Measurements from ENCODE around the gene NFATC2. TPM values are rescaled to one million over a fixed set of nuclear protein-coding genes. Genes with fewer than 3 reads are reported as not detected.
A peak's percentile ranks its signal among the peaks of the same experiment; 100 is the strongest.
"Not testable (repeated sequence)": the region's sequence is repeated elsewhere in the genome, so short reads cannot be mapped to it uniquely, and the experiment has no call there.

Gene NFATC2
- total RNA-seq, 2 donors from 2014 or later, result 5.8 to 7.3 TPM

DNA sequence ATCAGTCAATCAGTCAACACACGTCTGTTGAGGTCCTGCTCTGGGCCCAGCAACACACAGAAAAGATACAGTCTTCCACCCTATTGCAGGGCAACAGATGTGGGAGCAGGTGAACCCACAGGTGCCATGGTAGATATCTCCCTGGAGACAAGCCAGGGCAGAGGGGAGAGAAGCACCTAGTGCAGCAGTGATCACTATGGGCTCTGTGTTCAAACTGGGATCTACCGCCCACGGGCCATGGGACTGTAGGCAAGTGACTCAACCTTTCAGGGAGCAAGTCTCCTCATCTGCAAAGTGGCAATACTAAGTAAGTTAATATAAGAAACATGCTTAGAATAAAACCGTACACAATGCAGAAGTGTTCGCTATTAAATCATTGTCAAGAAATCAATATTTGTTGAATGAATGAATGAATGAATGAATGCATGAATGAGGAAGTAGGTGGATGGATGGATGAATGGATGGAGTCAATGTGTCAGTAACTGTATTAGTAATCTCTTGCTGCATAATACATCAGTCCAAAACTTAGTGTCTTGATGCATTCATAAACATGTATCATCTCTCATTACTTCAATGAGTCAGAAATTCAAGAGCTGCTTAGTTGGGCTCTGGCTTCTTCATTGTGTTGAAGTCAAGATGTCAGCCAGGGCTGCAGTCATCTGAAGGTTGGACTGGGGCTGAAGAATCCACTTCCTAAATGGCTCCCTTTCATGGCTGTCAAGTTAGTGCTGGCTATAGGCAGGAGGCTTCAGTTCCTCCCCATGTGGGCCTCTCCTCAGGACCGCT lies 31.9 kb upstream of the NFATC2 start:
- Histone ChIP-seq H3K27me3 (no peaks in the 10 kb centered on the region), H3K4me3 (no peak overlapping the region), H3K36me3 (no peaks in the 10 kb centered on the region), H3K9ac (ENCODE audit: low read depth in 2 of 2, low read length in 2 of 2) (no peak overlapping the region), H3K4me1 (no peaks in the 10 kb centered on the region), H3K9me3 (no peaks in the 10 kb centered on the region), H3K27ac (no peak overlapping the region)
- intact Hi-C loops (cut with DNase I), result no loop called here
- TF ChIP-seq, protein P1, sequence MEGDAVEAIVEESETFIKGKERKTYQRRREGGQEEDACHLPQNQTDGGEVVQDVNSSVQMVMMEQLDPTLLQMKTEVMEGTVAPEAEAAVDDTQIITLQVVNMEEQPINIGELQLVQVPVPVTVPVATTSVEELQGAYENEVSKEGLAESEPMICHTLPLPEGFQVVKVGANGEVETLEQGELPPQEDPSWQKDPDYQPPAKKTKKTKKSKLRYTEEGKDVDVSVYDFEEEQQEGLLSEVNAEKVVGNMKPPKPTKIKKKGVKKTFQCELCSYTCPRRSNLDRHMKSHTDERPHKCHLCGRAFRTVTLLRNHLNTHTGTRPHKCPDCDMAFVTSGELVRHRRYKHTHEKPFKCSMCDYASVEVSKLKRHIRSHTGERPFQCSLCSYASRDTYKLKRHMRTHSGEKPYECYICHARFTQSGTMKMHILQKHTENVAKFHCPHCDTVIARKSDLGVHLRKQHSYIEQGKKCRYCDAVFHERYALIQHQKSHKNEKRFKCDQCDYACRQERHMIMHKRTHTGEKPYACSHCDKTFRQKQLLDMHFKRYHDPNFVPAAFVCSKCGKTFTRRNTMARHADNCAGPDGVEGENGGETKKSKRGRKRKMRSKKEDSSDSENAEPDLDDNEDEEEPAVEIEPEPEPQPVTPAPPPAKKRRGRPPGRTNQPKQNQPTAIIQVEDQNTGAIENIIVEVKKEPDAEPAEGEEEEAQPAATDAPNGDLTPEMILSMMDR (IDR thresholded peaks at IDR 0.05), result no peak
- no peak for DNase-seq

DNA sequence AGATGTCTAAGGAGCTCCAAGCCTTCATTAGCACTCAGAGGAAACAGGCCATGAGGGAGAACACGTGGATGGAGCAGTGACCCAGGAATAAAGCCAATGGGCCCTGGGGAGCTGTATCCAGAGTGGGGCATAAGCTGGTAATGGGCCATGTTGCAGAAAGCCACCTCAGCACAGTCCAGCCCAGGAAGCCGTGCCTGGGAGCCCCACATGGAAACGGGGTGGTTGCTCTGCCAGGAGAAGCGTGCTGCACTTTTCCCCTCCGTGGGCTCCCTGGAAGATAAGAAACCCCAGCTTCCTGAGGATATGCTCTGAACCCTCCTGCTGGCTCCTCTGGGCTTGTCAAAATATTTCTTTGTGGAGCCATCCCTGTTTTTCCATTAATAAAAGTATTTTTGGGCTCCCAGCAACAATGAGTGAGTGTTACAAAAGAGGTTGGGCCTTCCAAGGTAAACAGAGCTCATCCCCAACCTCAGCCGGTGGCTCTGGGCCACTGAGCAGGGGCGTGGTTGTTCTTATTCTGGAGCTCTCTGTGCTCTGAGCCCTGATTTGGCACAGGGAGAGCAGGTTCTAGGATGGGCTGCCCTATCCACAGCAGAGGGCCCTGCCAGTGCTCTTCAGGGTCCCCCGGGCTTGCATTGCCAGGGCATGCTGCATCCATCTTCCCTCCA lies 31.2 kb upstream of the NFATC2 start:
- DNase-seq, result no peak
- Histone ChIP-seq H3K4me3 (no peak overlapping the region), H3K4me1 (no peaks in the 10 kb centered on the region), H3K9ac (ENCODE audit: low read depth in 2 of 2, low read length in 2 of 2) (no peak overlapping the region), H3K27me3 (no peaks in the 10 kb centered on the region), H3K27ac (no peak overlapping the region), H3K36me3 (no peaks in the 10 kb centered on the region), H3K9me3 (no peaks in the 10 kb centered on the region)
- intact Hi-C loops (cut with DNase I), result no loop called here
- TF ChIP-seq, protein P1 (IDR thresholded peaks at IDR 0.05), result no peak

DNA sequence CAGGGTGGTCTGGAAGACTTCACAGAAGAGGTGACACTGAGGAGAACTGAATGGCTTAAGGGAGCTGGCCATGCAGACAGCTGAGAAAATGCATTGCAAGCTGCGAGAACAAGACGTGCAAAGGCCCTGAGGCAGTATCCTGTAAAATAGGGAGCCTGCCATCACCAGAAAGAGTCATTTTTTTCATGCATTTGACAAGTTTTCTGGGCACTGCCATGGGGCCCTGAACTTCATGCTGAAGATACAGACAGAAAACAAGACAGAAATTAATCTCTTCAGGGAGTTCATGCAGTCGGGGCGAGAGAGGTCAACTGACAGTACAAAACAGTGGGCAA lies 28.9 kb upstream of the NFATC2 start:
- TF ChIP-seq, protein P1 (IDR thresholded peaks at IDR 0.05), result no peak
- no peak for DNase-seq
- intact Hi-C loops (cut with DNase I), result no loop called here

DNA sequence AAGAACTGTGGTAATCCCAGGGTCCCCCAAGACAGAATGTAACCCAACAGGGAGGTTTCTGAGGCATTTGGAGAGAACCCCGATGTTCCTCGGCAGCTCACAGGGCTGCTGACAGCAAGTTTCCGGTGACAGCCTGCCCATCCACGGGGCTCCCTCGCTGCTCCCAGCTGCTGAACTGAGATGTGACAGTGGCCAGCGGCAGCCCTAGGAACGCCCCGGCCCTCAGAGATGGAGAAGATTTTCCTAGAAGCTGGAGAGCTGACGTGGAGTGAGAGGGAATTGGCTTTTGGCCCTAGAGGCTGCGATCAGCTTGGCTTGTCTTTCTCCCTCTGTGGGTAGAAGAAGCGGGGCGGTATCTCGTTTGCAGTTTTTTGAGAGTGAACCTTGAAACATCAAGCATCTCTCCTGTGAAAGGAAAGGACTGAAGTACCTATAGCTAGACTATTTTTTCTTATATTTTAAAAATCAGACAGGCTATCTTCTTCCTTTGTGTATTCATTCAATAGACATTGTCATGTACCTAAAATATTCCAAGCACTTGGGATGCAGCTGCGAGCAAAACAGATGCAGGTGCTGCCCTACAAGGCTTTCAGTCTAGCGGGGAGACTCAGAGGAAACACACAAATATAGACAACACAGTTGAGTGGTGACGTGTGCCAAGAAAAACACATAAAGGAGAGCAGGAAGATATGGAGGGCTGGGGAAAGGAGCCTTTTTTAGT lies 28.4 kb upstream of the NFATC2 start:
- TF ChIP-seq, protein P1 (IDR thresholded peaks at IDR 0.05), result no peak

More for the DNA sequence above, 28.9 kb upstream of the NFATC2 start:
- H3K4me1 ChIP-seq, result no peaks in the 10 kb centered on the region
- no peaks in the 10 kb centered on the region for H3K36me3 ChIP-seq
- no peak overlapping the region for H3K4me3 ChIP-seq
- H3K9me3 ChIP-seq, result no peaks in the 10 kb centered on the region
- H3K9ac ChIP-seq (ENCODE audit: low read depth in 2 of 2, low read length in 2 of 2), result no peak overlapping the region
- H3K27ac ChIP-seq, result no peak overlapping the region
- H3K27me3 ChIP-seq, result no peaks in the 10 kb centered on the region

GRCh38 chr20:51569815-51570738 lies 27.6 kb upstream of the NFATC2 start:
- no peaks in the 10 kb centered on the region for H3K9me3 ChIP-seq
- TF ChIP-seq, protein P1 (IDR thresholded peaks at IDR 0.05), result no peak
- intact Hi-C loops (cut with DNase I), result no loop called here
- peak overlapping the region in 1 of 2 donors; percentile 9 for H3K9ac ChIP-seq (ENCODE audit: low read depth in 2 of 2, low read length in 2 of 2)
- H3K27ac ChIP-seq, result no peak overlapping the region
- no peaks in the 10 kb centered on the region for H3K36me3 ChIP-seq
- H3K4me3 ChIP-seq, result no peak overlapping the region
- no peaks in the 10 kb centered on the region for H3K27me3 ChIP-seq
- no peak for DNase-seq
- H3K4me1 ChIP-seq, result no peaks in the 10 kb centered on the region

More for the DNA sequence above, 28.4 kb upstream of the NFATC2 start:
- H3K4me1 ChIP-seq, result no peaks in the 10 kb centered on the region
- H3K4me3 ChIP-seq, result no peak overlapping the region
- intact Hi-C loops (cut with DNase I), result no loop called here
- no peaks in the 10 kb centered on the region for H3K36me3 ChIP-seq
- H3K27me3 ChIP-seq, result no peaks in the 10 kb centered on the region
- no peaks in the 10 kb centered on the region for H3K9me3 ChIP-seq
- no peak for DNase-seq
- no peak overlapping the region for H3K27ac ChIP-seq
- peak overlapping the region; percentile 9 to 18 for H3K9ac ChIP-seq (ENCODE audit: low read depth in 2 of 2, low read length in 2 of 2)

DNA sequence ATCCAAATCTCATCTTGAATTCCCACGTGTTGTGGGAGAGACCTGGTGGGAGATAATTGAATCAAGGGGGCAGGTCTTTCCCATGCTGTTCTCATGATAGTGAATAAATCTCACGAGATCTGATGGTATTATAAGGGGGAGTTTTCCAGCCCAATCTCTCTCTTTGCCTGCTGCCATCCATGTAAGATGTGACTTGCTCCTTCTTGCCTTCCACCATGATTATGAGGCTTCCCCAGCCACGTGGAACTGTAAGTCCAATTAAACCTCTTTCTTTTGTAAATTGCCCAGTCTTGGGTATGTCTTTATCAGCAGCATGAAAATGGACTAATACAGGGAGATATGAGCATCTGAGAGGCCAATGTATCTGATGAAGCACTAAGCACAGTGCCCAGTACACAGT lies 26.0 kb upstream of the NFATC2 start:
- H3K9me3 ChIP-seq; intact Hi-C loops (cut with DNase I); H3K9ac ChIP-seq (ENCODE audit: low read depth in 2 of 2, low read length in 2 of 2); H3K27me3 ChIP-seq; H3K27ac ChIP-seq; H3K4me3 ChIP-seq; DNase-seq; H3K4me1 ChIP-seq; H3K36me3 ChIP-seq: not testable (repeated sequence)
